ENCODE data around the gene DFFA.

- TF ChIP-seq, protein P1, sequence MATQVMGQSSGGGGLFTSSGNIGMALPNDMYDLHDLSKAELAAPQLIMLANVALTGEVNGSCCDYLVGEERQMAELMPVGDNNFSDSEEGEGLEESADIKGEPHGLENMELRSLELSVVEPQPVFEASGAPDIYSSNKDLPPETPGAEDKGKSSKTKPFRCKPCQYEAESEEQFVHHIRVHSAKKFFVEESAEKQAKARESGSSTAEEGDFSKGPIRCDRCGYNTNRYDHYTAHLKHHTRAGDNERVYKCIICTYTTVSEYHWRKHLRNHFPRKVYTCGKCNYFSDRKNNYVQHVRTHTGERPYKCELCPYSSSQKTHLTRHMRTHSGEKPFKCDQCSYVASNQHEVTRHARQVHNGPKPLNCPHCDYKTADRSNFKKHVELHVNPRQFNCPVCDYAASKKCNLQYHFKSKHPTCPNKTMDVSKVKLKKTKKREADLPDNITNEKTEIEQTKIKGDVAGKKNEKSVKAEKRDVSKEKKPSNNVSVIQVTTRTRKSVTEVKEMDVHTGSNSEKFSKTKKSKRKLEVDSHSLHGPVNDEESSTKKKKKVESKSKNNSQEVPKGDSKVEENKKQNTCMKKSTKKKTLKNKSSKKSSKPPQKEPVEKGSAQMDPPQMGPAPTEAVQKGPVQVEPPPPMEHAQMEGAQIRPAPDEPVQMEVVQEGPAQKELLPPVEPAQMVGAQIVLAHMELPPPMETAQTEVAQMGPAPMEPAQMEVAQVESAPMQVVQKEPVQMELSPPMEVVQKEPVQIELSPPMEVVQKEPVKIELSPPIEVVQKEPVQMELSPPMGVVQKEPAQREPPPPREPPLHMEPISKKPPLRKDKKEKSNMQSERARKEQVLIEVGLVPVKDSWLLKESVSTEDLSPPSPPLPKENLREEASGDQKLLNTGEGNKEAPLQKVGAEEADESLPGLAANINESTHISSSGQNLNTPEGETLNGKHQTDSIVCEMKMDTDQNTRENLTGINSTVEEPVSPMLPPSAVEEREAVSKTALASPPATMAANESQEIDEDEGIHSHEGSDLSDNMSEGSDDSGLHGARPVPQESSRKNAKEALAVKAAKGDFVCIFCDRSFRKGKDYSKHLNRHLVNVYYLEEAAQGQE (IDR thresholded peaks at IDR 0.05), result no peak
- TF ChIP-seq, protein P2, sequence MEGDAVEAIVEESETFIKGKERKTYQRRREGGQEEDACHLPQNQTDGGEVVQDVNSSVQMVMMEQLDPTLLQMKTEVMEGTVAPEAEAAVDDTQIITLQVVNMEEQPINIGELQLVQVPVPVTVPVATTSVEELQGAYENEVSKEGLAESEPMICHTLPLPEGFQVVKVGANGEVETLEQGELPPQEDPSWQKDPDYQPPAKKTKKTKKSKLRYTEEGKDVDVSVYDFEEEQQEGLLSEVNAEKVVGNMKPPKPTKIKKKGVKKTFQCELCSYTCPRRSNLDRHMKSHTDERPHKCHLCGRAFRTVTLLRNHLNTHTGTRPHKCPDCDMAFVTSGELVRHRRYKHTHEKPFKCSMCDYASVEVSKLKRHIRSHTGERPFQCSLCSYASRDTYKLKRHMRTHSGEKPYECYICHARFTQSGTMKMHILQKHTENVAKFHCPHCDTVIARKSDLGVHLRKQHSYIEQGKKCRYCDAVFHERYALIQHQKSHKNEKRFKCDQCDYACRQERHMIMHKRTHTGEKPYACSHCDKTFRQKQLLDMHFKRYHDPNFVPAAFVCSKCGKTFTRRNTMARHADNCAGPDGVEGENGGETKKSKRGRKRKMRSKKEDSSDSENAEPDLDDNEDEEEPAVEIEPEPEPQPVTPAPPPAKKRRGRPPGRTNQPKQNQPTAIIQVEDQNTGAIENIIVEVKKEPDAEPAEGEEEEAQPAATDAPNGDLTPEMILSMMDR (IDR thresholded peaks at IDR 0.05; ENCODE audit: low read depth, low read length, missing input control), result no peak
- TF ChIP-seq RAD21 (IDR thresholded peaks at IDR 0.05) (no peak), TAF1 (conservative IDR thresholded peaks at IDR 0.05) (no peak), EGR1 (IDR thresholded peaks at IDR 0.05; ENCODE audit: low read depth in 2 of 2) (no peak), NR2F2 (IDR thresholded peaks at IDR 0.05) (no peak), YY1 (IDR thresholded peaks at IDR 0.05) (no peak), RXRA (IDR thresholded peaks at IDR 0.05) (no peak), GABPA (IDR thresholded peaks at IDR 0.05 in 1 of 2, conservative IDR thresholded peaks at IDR 0.05 in 1 of 2) (no peak), MAX (IDR thresholded peaks at IDR 0.05) (no peak), ZBTB33 (IDR thresholded peaks at IDR 0.05) (no peak)
- TF ChIP-seq, protein P3, sequence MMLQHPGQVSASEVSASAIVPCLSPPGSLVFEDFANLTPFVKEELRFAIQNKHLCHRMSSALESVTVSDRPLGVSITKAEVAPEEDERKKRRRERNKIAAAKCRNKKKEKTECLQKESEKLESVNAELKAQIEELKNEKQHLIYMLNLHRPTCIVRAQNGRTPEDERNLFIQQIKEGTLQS (IDR thresholded peaks at IDR 0.05), result no peak
Observed at GRCh38 chr1:10480614-10481013, 8.3 kb upstream of the DFFA start.
